NOMO-1 (cell line): Measurements from ENCODE around the gene MATCAP1.

Experiments used
- DNase-seq, 2 experiments: peaks; one replicate each; lab custom pipeline; 2025; ENCODE audit not compliant: unreplicated experiment in 2 of 2; lab: John Stamatoyannopoulos, UW

Gene MATCAP1

GRCh38 chr16:67208154-67208896 is 24.6 kb upstream of the MATCAP1 start:
- no peak for DNase-seq

DNA sequence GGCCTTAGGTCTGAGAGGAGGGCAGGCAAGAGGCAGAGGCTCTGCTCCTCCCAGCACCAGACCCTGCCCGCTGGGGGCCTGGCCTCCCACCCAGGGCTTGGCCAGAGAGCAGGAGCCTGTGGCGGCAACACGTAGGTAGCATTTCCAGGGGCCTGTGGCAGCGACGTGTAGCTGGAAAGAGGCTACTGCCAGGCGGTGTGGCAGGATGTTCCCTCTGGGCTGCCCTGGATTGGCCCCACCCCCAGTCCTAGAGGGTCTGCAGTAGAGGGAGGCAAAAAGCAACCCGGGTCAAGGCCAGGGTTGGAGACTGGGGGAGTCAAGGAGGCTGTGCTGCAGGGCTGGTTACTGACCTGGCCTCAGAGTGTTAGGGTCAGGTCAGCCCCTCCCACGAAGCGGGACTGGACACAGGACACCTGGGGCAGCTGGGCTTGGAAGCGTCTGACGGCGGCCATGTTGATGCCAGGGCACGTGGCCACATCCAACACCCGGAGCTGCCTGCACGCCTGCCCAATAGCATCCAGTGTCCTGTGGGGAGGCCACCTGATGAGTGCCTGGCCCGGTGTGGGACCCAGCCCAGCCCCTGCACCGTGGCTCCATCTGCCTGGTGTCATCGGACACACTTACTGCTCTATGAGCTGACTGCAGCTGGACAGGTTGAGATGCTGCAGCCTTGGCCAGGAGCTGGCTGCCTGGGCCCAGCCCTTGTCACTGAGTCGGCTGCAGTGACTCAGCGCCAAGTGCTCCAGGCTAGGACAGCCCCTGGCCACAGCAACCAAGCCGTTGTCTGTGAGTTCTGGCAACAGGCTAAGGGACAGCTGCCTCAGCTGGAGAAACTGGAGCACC is 23.7 kb upstream of the MATCAP1 start:
- DNase-seq, result no peak

GRCh38 chr16:67206838-67207248 is 23.1 kb upstream of the MATCAP1 start:
- no peak for DNase-seq

- DNase-seq, result no peak
Observed at GRCh38 chr16:67206129-67206837, 22.5 kb upstream of the MATCAP1 start.

DNA sequence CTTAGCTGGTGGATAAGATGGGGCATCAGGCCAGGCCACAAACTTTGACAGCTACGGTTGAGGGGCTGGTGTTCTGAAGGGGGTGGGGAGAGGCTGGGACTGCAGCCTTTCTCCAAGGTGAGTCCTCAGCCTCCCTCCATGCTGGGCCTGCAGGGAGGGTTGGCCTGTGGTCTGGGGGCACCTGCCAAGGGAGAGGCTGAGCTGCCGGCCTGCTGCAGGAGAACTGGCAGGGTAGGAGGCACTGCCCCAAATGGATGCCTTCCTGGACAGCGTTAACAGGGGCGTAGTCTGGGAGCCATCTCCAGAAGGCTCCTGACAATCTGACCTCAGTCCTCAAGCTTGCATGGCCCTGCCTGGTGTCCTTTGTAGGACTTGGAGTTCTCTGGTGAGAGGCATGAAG is 20.3 kb upstream of the MATCAP1 start:
- DNase-seq, result no peak

DNA sequence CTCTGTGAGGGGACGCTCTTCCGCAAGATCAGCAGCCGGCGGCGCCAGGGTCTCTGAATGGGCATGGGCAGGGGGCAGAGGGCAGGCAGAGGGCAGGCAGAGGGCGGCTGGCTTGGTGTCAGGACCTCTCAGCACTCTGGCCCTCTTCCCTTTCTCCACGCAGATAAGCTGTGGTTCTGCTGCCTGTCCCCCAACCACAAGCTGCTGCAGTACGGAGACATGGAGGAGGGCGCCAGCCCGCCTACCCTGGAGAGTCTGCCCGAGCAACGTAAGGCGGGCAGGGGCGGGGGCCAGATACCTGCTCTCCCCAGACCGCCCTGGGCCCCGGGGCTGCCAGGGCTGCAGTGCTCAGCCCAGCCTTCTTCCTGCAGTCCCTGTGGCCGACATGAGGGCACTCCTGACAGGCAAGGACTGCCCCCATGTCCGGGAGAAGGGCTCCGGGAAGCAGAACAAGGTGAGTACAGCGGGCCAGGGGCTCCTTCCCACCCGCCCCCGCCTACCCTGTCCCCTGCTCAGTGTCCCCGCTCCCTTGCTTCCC is 19.3 kb upstream of the MATCAP1 start:
- DNase-seq, result no peak

DNA sequence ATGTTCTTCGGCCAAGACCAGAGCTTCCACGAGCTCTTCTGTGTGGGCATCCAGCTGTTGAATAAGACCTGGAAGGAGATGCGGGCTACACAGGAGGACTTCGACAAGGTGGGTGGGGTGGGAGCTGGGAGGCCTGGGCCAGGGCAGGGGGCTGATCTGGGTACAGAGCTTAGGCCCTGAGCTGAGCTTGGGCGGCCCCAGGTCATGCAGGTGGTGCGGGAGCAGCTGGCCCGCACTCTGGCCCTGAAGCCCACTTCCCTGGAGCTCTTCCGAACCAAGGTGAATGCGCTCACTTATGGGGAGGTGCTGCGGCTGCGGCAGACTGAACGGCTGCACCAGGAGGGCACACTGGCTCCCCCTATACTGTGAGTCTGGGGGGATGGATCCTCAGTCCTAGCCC is 18.7 kb upstream of the MATCAP1 start:
- no peak for DNase-seq

GRCh38 chr16:67201411-67202345 is 17.9 kb upstream of the MATCAP1 start:
- DNase-seq, result no peak

DNA sequence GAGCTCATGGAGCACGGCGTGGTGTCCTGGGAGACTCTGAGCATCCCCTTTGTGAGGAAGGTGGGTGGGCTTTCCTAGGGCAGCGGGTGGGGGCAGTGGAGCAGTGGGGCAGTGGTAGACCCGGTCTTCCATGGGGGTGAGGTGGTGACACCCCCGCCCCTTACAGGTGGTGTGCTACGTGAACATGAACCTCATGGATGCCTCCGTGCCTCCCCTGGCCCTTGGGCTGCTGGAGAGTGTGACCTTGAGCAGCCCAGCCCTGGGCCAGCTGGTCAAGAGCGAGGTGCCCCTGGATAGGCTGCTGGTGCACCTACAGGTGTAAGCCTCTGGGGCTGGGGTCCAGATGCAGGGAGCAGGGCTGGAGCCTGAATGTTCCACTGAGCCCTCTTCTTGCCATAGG is 16.7 kb upstream of the MATCAP1 start:
- no peak for DNase-seq

- DNase-seq, result no peak
Observed at GRCh38 chr16:67199808-67200198, 16.0 kb upstream of the MATCAP1 start.

DNA sequence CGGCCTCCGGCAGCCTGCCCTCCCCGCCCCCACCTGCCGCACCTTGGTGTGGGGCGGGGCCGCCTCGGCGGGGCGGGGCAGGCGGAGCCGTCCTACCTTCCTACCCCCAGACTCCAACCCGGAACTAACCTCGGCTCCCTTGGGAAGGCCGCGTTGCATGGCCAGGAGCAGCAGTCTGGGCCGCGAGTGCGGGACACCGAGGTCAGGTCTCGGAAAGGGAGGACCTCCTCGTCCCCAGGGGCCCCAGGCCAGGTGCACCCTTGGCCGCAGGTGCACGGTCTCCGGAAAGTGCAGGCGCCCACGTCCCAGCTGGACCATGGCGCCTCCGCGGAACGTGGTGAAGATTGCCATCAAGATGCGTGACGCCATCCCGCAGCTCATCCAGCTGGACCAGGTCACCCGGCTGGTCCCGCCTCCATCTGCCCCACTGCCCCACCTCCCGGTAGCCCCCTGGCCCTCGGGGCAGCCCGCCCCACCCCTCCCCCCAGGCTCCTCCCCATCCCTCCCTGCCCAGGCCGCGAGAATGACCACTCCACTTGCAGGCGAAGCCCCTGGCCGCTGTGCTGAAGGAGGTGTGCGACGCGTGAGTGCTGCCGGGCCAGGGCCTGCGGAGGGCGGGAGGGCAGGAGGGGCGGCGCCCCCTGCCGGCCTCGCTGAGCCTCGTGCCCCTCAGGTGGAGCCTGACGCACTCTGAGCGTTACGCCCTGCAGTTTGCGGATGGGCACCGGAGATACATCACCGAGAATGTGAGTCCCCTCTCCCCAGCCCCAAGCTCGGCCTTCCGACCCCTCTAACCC is 15.4 kb upstream of the MATCAP1 start, which contains the start of gene ELMO3:
Gene ELMO3 (plus strand): TSS at position 121 of the 797 bp plus-strand sequence. CDS start 196 bp downstream, at position 317.
- DNase-seq, result no peak

DNA sequence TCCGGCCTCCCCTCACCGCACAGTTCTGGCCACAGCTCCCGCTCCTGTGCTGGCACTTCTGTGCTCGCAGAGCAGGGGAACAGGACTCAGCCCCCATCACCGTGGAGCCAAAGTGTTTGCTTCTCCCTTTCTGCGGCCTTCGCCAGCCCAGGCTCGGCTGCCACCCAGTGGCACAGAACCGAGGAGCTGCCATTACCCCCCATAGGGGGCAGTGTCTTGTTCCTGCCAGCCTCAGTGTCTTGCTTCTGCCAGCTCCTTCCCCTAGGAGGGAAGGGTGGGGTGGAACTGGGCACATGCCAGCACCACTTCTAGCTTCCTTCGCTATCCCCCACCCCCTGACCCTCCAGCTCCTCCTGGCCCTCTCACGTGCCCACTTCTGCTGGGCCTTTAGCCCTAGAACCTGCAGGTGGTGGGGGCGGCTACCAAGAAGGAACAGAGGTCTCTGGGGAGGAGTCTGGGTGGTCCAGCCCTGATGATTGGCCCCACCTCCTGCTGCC is 14.5 kb upstream of the MATCAP1 start:
- no peak for DNase-seq

GRCh38 chr16:67197704-67198103 is 13.9 kb upstream of the MATCAP1 start:
- DNase-seq, result no peak

DNA sequence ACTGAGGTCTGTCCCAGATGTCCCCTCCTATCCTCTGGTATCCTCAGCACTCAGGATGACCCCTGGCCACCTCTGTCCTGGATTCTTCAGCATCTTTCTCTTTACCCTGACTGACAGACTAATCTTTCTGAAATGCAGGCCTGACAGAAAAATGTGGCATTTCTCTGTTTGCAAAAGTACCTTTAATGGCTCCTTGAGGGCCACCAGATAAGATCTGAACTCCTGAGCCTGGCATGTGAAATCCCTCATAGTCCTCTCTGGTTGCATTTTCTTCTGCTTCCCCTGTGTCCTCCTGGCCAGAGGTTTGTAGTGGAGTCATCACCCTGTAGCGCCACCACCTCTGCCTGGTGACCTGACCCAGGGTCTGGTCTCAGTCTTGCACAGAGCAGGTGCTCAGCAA is 13.1 kb upstream of the MATCAP1 start:
- no peak for DNase-seq

DNA sequence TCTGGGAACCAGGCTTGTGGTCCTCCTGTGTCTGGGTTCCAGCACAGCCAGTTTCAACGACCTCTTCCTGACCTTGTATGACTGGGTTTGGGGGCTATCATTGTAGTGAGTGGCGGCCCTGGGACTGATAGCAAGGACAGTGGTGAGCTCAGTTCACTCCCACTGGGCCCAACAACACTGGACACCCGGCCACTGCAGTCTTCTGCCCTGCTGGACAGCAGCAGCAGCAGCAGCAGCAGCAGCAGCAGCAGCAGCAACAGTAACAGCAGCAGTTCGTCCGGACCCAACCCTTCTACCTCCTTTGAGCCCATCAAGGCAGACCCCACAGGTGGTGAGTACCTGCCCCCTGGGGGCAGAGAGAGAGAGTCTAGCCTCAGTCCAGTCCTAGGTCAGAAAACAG is 11.9 kb upstream of the MATCAP1 start:
- DNase-seq, result no peak

- no peak for DNase-seq
Observed at GRCh38 chr16:67194260-67194659, 10.5 kb upstream of the MATCAP1 start.

GRCh38 chr16:67193536-67193935 is 9.8 kb upstream of the MATCAP1 start:
- no peak for DNase-seq

DNA sequence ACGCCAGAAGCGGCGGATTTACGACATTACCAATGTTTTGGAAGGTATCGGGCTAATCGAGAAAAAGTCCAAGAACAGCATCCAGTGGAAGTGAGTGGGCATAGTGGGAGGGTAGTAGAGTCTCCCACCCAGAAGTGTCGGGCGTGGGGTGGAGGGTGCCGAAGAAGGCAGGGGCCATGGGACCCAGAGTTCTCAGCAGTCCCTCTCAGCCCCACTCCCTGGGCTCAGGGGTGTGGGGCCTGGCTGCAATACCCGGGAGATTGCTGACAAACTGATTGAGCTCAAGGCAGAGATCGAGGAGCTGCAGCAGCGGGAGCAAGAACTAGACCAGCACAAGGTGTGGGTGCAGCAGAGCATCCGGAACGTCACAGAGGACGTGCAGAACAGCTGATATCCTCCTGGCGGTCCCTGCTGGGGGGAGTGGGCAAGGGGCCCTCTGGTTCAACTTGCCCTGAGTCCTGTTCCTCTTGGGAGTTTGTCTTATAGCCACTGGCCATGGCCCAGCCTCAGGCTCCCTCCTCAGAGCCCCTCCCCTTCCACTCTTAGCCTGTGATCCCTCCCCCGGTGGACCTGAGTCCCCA is 9.1 kb upstream of the MATCAP1 start:
- DNase-seq, result no peak
